SH-SY5Y (cell line): ENCODE measurements around the gene ADAMTS18.

Experiments
- GATA2 ChIP-seq: IDR thresholded peaks from 2 replicates; pipeline ENCODE4 v1.6.1; 2011; ENCODE audit warnings: mild to moderate bottlenecking, low read depth, low read length
- GATA3 ChIP-seq: IDR thresholded peaks from 2 replicates; pipeline ENCODE4 v1.6.1; 2011; ENCODE audit warnings: low read depth, mild to moderate bottlenecking, low read length, moderate library complexity

DNA sequence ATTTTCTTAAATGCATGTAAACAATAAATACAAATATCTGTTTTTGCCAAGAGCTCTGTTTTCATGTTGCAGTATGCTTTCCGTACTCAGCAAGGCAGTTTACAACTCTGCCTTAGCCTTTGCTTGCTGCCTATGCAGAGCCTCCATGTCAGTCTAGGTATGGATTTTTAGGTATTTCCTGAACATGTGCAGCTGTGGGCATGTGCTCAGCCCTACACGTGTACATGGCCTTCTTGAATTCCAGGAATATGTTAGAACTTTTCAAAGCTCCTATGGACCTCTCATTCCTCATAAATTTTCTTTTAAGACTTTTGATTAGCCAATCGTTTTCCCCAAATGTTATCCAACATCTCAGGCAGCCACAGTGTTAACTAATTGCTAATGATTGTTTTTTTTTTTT is 171.9 kb downstream of the ADAMTS18 start:
- TF ChIP-seq GATA3 (no peak), GATA2 (no peak)
